Activated T-cell treated with anti-CD3 and anti-CD28 coated beads for 1 hour (primary cell): ENCODE data around the gene PCMTD2.
"Not testable (repeated sequence)": the region's sequence is repeated elsewhere in the genome, so short reads cannot be mapped to it uniquely, and the experiment has no call there.

Source experiments
- DNase-seq: peaks from one replicate; pipeline ENCODE4 v3.0.0-alpha.2; 2020; ENCODE audit warnings: low read depth

The PCMTD2 gene

DNA sequence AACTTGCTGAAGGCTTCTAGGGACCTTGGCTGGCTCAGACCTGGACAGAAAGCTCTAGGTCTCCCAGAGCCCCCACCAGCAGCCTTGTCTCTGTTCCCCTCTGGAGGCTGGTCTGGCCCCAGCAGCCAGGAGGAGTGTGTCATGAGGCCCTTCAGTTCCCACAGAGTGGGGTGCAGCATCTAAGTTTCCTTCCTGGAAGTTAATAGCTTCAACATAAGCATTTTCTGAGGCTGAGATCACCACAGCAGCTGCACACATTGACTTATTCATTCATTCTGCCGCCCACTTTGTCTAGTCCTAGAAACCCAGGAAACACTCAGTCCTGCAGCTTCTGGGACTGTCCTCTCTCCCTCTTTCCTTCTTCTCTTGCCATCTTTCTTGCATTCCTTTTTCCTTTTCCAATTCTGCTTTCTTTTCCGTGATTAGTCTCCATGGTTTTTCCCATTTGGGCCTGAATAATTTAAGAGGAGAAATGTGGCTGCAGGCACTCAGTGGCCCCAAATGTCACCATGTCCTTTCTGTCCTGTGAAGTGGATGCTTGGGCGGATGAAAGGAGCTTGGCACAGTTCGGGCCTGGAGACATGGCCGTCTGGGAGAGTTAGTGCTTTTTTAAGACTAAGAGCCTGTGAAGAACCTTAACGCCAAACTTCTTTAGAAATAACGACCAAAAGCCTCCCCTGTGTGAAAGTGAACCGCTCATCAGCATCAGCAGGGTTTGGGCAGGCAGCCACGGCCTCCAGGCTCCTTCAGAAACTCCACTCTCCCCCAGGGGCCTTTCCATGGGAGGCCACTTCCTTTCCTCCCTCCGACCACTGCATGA lies 31.0 kb upstream of the PCMTD2 start:
- DNase-seq: no peak

DNA sequence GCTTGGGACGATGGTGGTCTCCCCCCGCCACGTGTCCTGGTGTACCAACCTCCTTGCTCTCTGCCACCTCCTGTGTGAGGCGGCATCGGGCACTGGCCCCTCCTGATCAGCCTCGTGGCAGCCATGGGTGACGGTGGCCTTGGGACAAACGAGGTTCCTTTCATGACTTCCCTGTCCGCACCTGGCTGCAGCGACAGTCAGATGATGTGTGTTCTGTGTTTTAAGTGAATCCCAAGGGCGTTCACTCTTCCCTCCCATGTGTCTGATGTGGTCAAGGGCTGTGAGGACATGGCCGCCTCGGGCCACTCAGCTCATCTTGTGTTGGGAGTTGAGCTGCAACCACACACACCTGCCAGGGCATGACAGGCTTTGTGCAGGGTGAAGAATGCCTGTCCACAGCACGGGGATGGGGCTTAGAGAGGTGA lies 30.4 kb upstream of the PCMTD2 start:
- DNase-seq: no peak

DNA sequence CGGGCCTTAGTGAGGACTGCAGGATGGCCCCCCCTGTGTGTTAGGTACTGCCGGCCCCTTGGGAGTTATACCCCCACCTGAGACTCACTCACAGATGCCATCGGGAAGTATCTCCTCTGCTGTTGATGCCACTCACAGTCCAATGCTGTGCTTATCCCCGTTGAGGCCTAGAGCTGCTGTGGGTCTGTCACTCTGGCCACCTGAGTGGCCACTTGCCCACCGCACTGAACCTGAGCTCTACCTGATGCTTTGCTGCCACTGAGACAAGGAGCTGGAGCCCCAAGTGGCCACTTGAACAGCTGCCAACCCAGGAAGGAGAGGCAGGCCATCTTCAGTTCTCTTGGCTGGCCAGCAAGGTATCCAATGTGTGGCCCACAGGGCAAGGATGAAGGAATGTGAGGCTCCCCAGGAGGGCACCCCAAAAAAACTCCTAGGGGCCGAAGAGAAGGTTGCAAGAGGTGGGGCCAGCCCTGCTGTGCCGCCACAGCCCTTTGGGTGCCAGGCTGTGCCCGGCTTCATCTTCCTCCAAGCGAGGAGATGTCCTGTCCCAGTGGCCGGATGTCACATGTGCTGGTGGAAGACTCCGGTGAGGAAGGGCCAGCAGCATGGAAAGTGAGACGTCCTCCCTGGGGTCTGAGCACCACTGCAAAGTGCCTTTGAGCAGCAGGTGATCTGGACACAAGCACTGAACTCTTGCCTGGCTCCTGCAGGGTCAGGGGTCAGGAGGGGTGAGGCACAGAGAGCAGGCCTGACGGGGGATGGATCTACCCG lies 29.5 kb upstream of the PCMTD2 start:
- DNase-seq: no peak

DNA sequence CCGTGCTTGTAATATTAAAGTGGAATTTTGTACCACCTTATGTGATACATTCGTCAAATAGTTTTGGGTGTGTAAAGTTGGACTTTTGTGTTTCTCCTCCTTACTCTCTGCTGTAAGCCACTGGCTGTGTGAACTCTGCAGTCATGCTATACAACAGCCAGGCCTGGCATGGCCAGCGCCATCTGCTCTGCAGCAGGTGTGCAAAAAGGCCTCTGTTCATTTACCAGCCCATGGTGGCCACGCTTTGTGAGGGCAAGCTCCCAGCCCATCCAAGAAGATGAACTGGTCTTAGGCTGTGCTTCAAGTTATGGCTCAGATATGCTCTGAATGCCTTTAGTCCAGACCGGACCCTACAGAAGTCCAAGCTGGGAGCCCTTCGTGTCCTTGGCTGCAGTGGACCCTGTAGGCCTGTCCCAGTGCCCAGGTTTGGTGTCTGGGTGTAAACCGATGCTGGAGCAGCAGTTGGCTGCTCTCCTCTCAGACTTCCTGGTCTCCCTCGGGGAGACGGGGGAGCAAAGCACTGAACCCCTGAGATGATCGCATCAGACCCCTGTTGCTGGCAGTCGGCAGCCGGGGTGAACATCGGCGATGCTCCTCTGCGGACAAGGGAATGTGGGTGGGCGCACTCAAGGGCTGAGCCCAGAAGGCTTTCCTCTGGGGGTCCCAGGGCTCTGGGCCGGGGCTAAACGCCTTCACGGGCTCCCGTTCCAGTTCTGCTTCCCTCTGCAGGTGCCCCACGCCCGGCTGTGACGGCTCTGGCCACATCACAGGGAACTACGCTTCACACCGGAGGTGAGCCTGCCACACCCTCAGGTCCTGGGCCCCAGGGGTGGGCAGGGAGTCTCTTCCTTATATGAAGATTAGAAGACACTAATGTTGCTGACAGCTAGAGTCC lies 28.6 kb upstream of the PCMTD2 start:
- no peak for DNase-seq

DNA sequence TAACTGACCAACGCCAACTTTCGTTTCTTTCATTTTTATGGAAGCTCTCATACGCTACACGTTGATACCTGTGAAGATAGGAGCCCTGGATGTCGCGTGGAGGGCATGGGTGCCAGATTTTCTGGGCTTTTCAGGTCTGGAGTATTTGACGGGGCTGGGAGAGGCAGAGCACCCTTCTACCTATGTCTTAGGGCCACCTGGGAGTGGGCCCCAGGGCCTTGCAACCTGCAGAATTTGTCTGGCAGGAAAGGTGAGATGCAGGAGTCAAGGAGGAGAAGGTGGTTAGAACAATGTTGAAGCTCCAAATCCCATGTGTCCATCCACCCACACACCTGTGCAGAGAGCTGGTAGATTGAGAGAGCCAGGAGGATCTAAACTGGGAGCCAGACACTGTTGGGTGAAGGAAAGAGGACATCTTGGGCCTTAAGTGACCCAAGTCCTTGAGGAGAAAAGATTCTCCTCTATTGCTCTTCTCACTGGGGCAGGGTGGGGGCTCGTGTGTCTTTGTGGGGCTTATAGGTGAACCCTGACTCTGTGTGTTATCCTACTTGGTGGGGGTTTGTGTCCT lies 27.4 kb upstream of the PCMTD2 start:
- DNase-seq: no peak

DNA sequence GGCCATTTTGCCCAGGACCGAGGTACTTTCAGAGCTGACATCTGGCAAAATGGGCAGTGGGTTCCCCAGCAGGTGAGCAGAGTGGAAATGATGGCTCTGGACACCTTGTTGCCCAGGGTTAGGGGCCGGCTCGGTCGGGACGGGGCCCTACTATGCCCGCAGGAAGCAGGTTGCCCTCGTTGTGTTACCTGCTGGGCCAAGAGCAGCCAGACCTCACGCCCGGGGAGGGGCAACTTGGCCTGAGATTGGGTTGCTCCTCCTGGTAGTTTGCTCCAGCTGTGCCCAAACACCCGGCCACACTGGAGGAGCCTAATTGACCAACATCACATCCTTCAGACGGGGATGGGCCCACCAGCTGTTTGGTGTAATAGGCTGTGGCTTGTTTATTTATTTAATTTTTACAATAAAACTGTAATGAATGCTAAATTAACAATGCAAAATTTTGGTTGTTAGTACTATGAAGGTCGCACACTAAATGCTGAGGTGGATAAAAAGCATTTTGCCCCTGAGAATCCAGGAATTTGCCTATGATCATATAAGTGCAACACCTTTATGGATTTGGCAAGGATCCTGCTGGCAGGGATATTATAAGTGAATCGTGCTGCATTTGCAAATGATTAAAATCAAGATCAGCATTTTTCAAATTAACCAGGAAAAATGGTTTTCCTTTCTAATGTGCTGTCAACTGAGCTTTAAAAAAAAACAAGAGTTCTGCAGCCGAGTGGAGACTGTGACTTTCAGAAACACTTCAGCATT lies 26.6 kb upstream of the PCMTD2 start:
- no peak for DNase-seq

DNA sequence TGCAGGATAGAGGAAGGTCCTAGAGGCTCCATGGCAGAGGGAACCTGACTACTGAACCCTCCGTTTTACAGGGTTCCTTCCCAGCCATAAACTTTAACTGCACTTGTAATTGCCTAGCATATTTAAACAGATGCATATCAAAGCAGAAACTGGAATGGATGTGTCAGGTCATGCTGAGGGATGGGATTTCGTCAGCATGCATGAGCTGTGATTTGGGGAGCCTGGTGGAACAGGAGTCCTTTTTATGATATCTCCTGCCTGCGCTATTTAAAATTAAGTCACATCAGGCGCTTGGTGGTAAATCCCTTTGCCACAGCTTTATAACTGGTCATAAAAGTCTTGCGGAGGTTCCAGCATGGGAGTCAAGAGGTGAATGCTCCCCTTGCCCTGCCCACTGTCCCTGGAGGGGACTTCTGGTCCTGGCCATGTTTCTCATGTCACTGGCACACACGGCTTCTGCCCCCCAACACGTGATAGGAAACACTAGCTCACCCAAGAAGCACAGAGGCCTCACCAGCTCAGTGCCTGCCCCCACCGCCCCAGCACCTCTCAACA lies 26.0 kb upstream of the PCMTD2 start:
- DNase-seq: no peak

DNA sequence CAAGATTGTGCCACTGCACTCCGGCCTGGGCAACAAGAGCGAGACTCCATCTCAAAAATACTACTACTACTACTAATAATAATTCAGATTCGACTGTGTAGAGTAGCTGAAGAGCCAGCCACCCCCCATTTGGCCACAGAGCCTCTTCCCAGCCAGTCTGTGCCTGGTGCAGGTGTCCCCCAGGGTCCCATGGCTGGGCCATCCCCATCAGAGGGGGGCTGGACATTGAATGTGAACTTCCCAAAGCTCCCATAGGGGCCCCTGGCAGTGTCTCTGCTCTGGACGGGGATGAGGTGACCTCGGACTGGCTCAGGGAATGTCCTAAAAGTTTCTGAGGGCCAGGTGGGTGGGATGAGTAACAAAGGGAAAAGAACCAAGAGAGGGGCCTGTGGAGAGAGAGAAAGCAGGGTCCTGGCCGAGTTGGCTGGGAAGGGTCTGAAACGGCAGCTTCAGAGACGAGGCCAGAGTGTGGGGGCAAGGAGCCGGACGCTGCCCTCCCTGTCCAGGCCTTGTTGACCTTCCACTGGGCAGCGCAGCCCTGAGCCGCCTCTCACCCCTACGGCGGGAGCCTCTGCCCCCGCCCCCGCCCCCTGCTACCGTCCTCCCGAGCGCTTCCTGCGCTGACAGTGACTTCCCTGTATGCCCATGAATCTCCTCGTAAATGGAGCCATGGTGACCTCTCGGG lies 24.9 kb upstream of the PCMTD2 start:
- DNase-seq: no peak

DNA sequence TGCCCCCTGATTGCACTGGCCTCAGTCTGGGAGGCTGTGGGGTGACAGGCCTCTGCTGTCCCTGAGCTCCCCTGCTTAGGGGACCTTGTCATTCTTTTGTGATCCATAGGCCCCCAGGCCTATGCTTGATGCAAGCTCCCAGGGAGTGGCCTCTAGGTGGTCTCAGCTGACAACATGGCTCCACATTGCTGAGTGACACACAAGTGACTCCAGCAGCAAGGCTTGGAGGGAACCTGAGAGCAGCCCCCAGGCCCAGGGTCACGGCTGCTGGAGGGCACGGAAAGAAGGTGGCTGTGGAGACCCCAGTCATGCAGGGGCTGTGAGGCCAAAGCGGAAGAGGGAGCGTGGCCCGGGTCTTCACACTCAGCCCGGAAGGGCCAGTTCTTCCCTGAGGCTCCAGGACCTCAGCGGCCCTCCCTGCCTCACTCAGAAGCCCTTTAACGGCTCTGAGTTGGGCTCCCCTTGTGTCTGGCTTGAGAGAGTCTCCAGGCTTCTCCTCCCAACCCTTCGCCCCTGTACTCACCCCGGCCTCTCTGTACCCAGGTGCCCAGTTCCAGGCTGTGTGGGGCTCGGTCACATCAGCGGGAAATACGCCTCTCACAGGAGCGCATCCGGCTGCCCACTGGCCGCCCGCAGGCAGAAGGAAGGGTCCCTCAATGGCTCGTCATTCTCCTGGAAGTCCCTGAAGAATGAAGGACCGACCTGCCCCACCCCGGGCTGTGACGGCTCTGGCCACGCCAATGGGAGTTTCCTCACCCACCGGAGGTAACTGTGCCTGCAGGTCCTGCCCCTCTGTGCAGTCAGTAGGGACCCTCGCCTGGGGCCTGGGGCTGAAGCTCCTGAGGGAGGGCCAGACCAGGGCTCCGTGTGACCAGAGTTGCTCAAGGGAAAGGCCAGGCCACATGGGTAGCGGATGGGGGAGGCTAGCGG lies 23.7 kb upstream of the PCMTD2 start:
- no peak for DNase-seq

DNA sequence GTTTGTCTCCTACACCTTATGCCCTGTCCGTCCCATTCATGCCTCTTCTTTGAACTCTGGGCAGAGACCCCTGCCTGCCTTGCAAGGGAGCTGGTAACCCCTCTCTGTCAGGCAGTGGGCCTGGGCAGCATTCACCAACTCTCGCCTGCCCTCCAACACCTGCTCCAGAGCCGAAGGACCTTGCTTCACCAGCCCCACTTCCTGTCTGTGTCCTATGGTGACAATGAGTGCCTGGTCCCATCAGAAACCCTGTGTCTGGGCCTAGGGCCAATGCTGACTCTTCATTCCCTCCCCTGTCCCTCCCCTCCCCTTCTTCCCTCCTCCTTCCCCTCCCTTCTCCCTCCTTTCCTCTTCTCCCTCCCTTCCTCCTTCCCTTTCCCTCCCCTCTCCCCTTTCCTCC lies 22.8 kb upstream of the PCMTD2 start:
- no peak for DNase-seq

DNA sequence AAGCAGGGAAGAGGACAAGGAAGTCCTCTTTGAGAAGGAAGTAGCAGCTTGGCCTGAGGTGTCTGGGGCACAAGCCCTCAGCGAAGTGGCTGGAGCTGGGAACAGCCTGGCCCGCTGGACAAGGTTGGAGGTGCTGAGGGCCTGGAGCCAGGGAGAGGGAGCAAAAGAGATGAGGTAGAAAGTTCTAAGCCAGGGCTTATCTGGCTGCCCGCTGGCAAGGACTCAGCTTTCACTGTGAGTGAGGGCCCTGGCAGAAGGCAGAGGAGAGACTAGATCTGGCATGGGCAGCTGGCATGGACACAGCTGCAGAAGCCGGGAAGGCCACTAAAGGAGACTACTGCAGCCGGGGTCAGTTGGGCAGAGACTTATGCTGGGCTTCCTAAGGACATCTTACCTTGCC lies 21.8 kb upstream of the PCMTD2 start:
- DNase-seq: no peak

DNA sequence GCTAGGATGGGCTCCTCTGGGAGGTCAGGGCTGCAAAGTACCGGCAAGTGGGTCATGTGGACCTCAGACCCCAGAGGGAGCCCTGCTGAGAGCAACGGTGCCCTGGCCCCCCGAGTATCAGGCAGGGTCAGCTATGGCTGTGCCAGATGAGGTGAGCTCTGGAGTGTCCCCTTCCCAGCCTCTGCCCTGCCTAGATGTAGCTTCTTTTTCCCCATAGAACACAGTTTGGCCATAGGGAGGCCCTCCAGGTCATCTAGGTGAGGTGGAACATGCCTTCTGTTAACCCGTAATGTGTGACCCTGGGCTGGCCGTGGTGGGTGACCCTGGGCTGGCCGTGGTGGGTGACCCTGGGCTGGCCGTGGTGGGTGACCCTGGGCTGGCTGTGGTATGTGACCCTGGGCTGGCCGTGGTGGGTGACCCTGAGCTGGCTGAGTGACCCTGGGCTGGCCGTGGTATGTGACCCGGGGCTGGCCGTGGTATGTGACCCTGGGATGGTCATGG lies 21.2 kb upstream of the PCMTD2 start:
- DNase-seq: no peak

DNA sequence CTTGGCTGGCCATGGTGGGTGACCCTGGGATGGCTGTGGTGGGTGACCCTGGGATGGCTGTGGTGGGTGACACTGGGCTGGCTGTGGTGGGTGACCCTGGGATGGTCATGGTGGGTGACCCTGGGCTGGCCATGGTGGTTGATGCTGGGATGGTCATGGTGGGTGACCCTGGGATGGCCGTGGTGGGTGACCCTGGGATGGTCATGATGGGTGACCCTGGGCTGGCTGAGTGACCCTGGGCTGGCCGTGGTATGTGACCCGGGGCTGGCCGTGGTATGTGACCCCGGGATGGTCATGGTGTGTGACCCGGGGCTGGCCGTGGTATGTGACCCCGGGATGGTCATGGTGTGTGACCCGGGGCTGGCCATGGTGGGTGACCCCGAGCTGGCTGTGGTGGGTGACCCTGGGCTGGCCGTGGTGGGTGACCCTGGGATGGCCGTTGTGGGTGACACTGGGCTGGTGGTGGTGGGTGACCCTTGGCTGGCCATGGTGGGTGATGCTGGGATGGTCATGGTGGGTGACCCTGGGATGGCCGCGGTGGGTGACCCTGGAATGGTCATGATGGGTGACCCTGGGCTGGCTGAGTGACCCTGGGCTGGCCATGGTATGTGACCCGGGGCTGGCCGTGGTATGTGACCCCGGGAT lies 20.5 kb upstream of the PCMTD2 start:
- not testable (repeated sequence) for DNase-seq

DNA sequence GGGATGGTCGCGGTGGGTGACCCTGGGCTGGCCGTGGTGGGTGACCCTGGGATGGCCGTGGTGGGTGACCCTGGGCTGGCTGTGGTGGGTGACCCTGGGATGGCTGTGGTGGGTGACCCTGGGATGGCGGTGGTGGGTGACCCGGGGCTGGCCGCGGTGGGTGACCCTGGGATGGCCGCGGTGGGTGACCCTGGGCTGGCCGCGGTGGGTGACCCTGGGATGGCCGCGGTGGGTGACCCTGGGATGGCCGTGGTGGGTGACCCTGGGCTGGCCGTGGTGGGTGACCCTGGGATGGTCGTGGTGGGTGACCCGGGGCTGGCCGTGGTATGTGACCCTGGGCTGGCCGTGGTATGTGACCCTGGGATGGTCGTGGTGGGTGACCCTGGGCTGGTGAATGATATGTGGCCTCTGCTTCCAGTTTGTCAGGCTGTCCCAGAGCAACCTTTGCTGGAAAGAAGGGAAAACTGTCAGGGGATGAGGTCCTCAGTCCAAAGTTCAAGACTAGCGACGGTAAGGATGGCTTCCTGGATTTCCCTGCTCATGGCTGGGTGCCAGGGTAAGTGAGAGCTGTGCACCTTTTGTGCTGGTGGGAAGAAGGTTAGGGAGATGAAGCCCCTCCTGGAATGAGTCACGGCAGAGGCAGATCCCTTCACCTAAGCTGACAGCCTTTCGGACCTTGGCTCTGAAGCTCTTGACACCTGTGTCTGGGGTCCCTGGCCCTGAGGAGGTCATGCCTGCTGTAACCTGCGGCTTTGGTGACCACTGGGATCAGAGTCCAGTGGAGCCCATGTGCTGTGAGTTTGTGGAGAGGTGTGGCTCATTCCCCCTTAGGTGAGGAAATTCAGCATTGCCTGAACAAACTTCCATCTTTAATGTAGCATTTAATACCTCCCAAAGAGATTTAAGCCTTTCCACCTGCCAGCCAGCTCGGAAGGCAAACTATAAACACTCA lies 19.1 kb upstream of the PCMTD2 start:
- no peak for DNase-seq

DNA sequence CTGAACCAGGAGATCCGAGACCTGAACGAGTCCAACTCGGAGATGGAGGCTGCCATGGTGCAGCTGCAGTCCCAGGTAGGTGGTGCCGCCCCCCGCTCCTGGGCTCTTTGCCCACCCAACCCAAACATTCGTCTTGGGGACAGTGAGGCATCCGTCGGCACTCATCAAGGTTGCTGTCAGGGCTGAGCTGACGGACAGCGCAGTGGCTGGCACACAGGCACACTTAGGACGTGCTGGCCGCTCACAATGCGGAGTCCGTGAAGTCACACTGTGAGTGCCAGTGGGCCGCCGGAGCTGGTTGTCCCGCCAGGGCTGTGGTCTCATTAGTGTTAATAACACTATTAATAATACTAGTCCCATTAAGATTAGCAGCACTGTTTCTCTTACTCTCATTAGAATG lies 18.2 kb upstream of the PCMTD2 start:
- no peak for DNase-seq

DNA sequence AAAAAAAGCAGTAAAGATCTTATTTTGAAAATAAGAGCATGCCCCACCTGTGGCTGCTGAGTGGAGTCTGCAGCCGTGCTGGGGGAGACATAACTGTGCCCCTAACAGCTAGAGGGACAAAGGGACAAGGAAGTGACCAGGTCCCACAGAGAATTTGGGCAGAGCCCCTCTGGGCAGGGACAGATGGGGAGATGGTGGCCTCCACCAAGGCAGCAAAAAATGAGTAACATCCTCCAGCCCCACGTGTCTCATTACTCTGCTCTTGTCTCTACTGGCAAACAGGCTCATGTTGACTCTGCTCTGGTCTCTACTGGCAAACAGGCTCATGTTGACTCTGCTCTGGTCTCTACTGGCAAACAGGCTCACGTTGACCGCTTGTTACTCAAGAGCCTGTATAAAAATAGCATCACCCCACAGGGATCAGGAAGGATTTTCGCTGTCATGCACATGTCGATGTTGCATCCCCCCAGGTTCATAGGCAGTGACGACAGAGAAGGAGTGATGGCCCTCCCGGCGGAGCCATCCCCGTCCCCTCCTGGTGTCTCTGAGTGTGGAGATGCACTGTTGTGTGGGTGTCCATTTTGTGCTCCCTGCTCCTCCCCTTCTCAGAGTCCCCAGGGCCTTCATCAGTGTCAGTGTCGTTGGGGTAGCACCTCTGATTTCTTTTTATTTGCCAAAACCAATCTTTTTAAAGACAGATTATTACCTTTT lies 17.3 kb upstream of the PCMTD2 start:
- no peak for DNase-seq
